Left ventricle myocardium inferior (tissue), 1 donor: ENCODE results near the gene STX8. TPM values are rescaled to one million over a fixed set of nuclear protein-coding genes. Genes with fewer than 3 reads are reported as not detected.
A peak's percentile ranks its signal among the peaks of the same experiment; 100 is the strongest.

Source experiments
- DNase-seq: peaks from one replicate; pipeline ENCODE4 v3.0.0-alpha.2; 2020
- H3K27ac ChIP-seq: fragments of 200-600 bp; replicated peaks from 2 replicates; pipeline ENCODE4 v1.8.0; 2021
- H3K27me3 ChIP-seq: fragments of 200-600 bp; 2 replicates; pipeline ENCODE4 v1.8.0; 2021; ENCODE audit warnings: low read depth
- H3K36me3 ChIP-seq: fragments of 200-600 bp; 2 replicates; pipeline ENCODE4 v1.8.0; 2021
- H3K4me1 ChIP-seq: fragments of 200-600 bp; 2 replicates; pipeline ENCODE4 v1.8.0; 2021
- H3K4me3 ChIP-seq: fragments of 200-600 bp; 2 replicates; pipeline ENCODE4 v1.8.0; 2021; ENCODE audit warnings: mild to moderate bottlenecking, moderate library complexity
- H3K9me3 ChIP-seq: fragments of 200-600 bp; replicated peaks from 2 replicates; pipeline ENCODE4 v1.8.0; 2021
- CTCF ChIP-seq: fragments of 200-600 bp; IDR thresholded peaks from 2 replicates; pipeline ENCODE4 v1.8.0; 2021; ENCODE audit warnings: antibody characterized with exemption, mild to moderate bottlenecking, borderline replicate concordance
- intact Hi-C: fragments of 100-400 bp; cut with micrococcal nuclease; formaldehyde crosslinking; loops from one replicate; pipeline ENCODE4 v1.11.0; 2022
- total RNA-seq: library from RNA; stranded (reverse); fragmentation: NEBNext Ultra II Directional; extraction: Animal tissue kit (Norgen Biotek cat#: 25700); gene quantifications from one replicate; pipeline ENCODE4 v1.2.1, GENCODE V29; 2021
- donor health status: DM: no; HTN: yes; CAD: no; lungs with severe emphysema.

The STX8 gene
- total RNA-seq, 1 donor from 2014 or later: 61.3 TPM

GRCh38 chr17:9408868-9409829 is 166.5 kb downstream of the STX8 start:
- H3K36me3 ChIP-seq: no peaks in the 10 kb centered on the region
- no peak for TF ChIP-seq CTCF
- peaks cover 16% of the 10 kb centered on the region for H3K4me1 ChIP-seq
- DNase-seq: no peak
- no peaks in the 10 kb centered on the region for H3K9me3 ChIP-seq
- intact Hi-C loops: no loop called here
- H3K4me3 ChIP-seq: no peak overlapping the region
- no peaks in the 10 kb centered on the region for H3K27me3 ChIP-seq
- no peak overlapping the region for H3K27ac ChIP-seq

- Histone ChIP-seq H3K9me3 (no peaks in the 10 kb centered on the region), H3K4me1 (peaks cover 16% of the 10 kb centered on the region), H3K4me3 (no peak overlapping the region), H3K27me3 (no peaks in the 10 kb centered on the region), H3K27ac (no peak overlapping the region), H3K36me3 (no peaks in the 10 kb centered on the region)
- DNase-seq: no peak
- TF ChIP-seq CTCF: no peak
- intact Hi-C loops: no loop called here
Measured at GRCh38 chr17:9408381-9408780, 167.2 kb downstream of the STX8 start.

GRCh38 chr17:9406046-9406606 is 169.5 kb downstream of the STX8 start:
- Histone ChIP-seq H3K4me1 (peaks cover 20% of the 10 kb centered on the region), H3K27me3 (no peaks in the 10 kb centered on the region), H3K9me3 (no peaks in the 10 kb centered on the region), H3K36me3 (no peaks in the 10 kb centered on the region), H3K4me3 (no peak overlapping the region), H3K27ac (no peak overlapping the region)
- no peak for DNase-seq
- TF ChIP-seq CTCF: no peak
- intact Hi-C loops: no loop called here

- no peak overlapping the region for H3K27ac ChIP-seq
- no peak overlapping the region for H3K4me3 ChIP-seq
- intact Hi-C loops: no loop called here
- no peaks in the 10 kb centered on the region for H3K9me3 ChIP-seq
- no peak for DNase-seq
- no peaks in the 10 kb centered on the region for H3K36me3 ChIP-seq
- peaks cover 4% of the 10 kb centered on the region for H3K4me1 ChIP-seq
- no peaks in the 10 kb centered on the region for H3K27me3 ChIP-seq
- TF ChIP-seq CTCF: no peak
Measured at GRCh38 chr17:9403257-9403656, 172.4 kb downstream of the STX8 start.

GRCh38 chr17:9402590-9403199 is 172.9 kb downstream of the STX8 start:
- no peak overlapping the region for H3K27ac ChIP-seq
- peaks cover 4% of the 10 kb centered on the region for H3K4me1 ChIP-seq
- no peaks in the 10 kb centered on the region for H3K36me3 ChIP-seq
- peak; percentile 42 for TF ChIP-seq CTCF
- H3K4me3 ChIP-seq: no peak overlapping the region
- H3K27me3 ChIP-seq: no peaks in the 10 kb centered on the region
- no peak for DNase-seq
- intact Hi-C loops: no loop called here
- H3K9me3 ChIP-seq: no peaks in the 10 kb centered on the region
